HG03095 (cell line): ENCODE results near the gene NRXN3.
"Not testable (repeated sequence)": the region's sequence is repeated elsewhere in the genome, so short reads cannot be mapped to it uniquely, and the experiment has no call there.

Experiments
- ATAC-seq: cut with Tn5 transposase; IDR thresholded peaks from one replicate; pipeline ENCODE4 v1.9.1; 2021; ENCODE audit warnings: moderate library complexity; ENCODE audit not compliant: unreplicated experiment

Gene NRXN3

GRCh38 chr14:78566026-78566858 is 396.1 kb downstream of the NRXN3 start:
- no peak for ATAC-seq

DNA sequence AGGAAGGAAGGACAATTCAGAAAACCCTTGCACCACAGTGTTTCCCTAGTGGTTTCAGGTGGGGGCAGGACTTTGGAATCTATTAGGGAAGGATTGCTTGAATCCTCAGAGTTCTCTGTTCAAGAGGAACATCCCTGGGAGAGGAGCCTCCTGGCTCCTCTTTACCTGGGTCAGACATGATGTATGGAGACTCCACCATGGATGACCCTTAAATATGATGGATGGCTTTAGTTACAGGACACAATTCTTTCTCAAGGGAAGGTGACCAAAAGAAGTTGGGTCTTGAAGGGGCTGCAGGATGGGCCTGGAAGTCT is 396.6 kb downstream of the NRXN3 start:
- ATAC-seq, result no peak

- no peak for ATAC-seq
Observed at GRCh38 chr14:78567343-78567742, 397.2 kb downstream of the NRXN3 start.

GRCh38 chr14:78573736-78574135 is 403.6 kb downstream of the NRXN3 start:
- not testable (repeated sequence) for ATAC-seq

- no peak for ATAC-seq
Observed at GRCh38 chr14:78576437-78577166, 406.4 kb downstream of the NRXN3 start.

GRCh38 chr14:78581229-78581628 is 411.1 kb downstream of the NRXN3 start:
- no peak for ATAC-seq

DNA sequence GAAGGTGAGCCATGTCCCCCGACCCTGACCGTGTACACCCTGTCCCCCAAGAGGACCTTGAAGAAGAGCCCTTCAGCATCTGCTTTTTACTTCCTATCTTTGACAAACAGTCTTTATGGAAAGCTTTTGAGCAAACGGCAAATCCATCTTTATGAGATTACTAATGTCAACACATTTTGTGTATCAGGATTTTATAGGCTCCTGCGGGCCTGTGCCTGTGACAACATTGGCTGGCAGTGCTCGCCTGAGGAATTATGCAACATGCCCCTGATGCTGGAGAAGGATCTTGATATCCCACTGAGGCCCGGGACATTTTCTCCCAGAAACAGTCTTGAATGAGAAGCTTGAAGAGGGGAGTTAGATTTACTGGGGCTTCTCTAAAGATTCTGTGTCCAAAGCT is 416.5 kb downstream of the NRXN3 start:
- no peak for ATAC-seq

DNA sequence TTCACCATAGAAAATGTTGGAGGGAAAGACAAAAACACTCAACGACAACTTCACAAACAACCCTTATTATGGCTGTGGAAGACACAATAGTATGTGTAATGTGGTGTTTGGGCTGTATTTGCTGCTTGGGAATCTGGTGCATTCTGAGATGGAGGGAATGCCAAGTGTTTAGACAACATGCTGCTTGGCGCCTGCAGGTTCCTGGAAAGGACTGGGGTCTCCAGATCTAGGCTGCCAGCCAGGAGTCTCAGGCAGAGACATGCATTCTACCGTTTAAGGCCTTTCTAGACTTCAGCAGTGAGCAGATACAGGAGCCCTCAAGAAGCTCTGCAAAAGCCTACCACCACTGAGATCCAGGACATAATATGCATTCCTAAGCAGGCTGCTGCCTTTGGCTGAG is 418.7 kb downstream of the NRXN3 start:
- ATAC-seq, result no peak

GRCh38 chr14:78592616-78593219 is 422.5 kb downstream of the NRXN3 start:
- no peak for ATAC-seq

DNA sequence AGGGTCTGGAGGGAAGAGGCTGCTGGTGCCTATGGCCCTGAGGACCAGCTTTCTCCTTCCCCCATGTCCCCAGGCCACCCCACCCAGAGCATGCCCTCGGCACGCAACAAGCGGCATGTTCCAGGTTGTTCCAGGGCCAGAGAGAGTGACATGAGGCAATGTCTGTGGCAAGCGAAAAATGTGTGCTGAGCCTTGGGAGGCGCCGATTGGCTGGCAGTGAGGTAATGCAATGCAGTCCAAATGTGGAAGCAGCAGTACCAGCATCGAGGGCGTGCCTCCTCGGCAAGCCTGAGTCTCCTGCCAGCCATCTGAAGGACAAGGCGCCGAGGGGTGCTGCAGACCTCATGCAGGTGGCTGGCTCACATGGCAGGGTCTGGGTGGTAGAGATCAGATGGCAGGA is 423.8 kb downstream of the NRXN3 start:
- no peak for ATAC-seq

DNA sequence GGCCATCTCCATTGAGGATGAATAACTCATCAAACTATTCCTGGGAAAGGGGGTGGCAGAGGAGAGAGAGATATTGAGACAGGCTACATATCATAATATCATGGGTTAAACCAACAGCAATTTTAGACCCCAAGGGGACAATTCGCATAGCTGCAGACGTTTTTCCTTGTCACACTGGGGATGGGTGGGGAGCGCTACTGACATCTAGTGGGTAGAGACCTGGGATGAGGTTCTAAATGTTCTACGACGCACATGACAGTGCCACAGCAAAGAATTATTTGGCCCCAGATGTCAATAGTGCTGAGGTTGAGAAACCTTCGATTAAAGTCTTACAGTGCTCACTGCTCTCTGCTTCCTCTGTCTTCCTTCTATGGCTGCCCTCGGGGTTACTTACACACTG is 425.6 kb downstream of the NRXN3 start:
- ATAC-seq, result no peak

GRCh38 chr14:78598046-78598920 is 428.1 kb downstream of the NRXN3 start:
- ATAC-seq, result no peak

GRCh38 chr14:78605025-78605762 is 435.0 kb downstream of the NRXN3 start:
- no peak for ATAC-seq

DNA sequence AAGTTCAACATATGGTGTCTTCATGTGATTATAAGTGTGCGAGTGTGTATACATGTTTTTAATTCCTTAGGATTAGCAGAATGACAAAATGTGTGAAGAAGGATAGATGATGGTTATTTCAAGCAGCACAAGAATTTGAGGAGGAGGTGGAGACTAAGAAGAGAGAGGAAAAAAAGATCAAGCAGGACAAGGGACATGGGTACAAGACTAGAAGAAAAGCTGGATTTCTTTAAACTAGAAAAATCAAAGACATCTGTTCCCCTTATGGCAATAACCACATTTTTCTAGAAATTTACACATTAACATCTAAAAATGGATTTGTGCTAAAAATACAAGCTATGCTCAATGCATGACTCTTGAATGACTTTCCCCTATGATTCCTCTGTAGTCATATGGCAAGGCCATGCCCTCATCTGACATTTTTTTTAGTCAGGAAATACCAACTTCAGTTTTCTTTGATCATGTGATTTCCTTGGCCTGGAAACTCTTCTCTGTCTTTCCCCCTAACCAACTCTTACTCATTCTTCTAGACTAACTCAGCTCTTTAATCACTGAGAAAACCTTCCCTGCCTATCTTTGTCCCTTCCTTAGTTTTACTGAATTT is 435.8 kb downstream of the NRXN3 start:
- ATAC-seq, result no peak

- ATAC-seq, result no peak
Observed at GRCh38 chr14:78608998-78609787, 439.0 kb downstream of the NRXN3 start.

- no peak for ATAC-seq
Observed at GRCh38 chr14:78610994-78611393, 440.8 kb downstream of the NRXN3 start.

- no peak for ATAC-seq
Observed at GRCh38 chr14:78611796-78612571, 441.8 kb downstream of the NRXN3 start.

- ATAC-seq, result no peak
Observed at GRCh38 chr14:78612666-78613065, 442.5 kb downstream of the NRXN3 start.
